ENCODE measurements around the gene BBS10.
"Not testable (repeated sequence)": the region's sequence is repeated elsewhere in the genome, so short reads cannot be mapped to it uniquely, and the experiment has no call there.

BBS10 gene

DNA sequence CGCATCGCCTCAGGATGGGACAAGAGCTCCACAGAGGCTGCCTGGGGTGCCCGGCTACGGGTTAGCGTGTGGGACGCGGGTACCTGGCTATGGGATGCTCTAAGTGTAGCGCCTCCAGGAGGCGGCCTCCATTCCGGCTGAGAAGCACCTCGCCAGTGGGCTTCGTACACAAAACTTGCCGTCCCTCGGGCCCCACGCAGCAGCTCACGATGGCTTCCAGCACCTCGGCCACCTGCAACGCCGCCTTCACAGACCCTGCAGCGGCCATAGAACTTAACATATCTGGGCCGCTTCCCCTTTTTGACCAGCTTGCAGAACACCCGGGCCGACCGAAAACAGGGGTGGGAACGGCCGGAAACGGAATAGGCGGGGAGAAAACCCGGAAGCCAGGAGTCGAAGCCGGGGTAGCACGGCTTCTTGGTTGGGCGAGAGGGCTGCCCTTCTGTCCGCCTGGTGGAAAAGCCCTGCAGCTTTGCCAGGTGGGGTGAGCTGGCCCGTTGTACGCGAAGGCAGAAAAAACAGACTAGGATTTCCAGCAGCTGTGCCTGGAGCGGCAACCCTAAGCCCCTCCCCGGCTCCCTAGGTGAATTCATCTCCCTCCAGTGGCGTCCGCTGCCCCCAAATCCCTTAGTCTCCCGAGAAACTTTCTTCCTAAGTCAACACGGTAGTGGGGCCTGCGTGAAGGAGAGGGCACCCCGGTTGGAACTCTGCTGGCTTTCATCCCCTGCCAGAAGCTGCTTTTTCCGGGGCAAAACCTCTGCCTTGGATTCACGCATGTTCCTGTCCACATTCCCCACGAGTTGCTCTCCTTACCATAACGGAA lies at the start of gene BBS10:
TSS of gene BBS10 (minus strand) at position 337 of the 823 bp plus-strand sequence. CDS start at position 280, 57 bp downstream.
- DNase-seq (ENCODE audit: low read depth) = peak; percentile 31

DNA sequence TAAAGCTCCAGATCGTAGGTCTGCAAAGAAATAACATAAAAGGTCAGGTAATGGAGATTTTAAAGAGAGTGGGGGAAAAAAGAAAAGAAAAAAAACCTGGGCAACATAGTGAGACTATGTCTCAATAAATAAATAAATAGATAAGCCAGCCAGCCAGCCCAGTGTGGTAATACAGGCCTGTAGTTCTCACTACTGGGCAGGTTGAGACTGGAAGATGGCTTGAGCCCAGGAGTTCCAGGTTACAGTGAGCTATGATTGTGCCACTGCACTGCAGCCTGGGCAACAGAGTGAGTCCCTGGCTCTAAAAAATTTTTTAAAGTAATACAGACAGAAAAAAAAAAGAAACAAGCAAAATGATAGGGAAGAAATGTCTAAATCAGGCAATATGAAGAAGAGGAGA lies 43.2 kb upstream of the BBS10 start:
- DNase-seq (ENCODE audit: low read depth) = no peak

DNA sequence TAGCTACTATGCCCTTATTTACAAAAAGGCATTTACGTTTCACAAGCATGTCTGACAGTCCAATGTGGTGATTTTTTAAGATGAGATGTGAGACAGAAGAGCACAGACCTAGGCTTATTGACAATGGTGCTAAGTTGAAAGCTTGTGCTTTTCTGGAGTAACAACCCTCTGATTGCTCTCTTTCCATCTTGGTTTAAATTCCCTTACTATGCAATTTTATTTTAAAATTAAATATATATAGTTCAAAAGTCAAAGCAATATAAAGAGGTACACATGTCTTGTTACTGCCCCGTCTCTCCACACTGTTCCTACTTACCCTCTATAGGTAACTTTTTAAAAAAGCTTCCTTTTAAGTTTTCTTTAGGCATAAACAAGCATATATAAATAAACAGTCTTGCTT lies 39.4 kb upstream of the BBS10 start:
- no peak for DNase-seq (ENCODE audit: low read depth)

DNA sequence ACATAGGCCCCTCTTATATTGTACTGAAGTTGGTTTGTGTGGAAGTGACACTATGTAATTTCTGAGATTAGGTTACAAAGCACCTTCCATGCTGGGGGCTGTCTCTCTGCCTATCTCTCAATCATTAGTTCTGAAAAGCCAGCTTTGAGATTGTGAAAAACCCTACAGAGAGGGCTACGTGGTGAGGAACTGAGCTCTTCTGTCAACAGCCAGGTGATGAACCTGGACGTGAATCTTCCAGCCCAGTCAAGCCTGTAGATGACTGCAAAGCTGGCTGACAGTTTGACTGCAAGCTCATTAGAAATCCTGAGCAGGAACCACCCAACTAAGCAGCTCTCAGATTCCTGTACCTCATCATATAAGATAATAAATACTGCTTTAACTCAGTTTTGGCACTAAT lies 36.3 kb upstream of the BBS10 start:
- no peak for DNase-seq (ENCODE audit: low read depth)

DNA sequence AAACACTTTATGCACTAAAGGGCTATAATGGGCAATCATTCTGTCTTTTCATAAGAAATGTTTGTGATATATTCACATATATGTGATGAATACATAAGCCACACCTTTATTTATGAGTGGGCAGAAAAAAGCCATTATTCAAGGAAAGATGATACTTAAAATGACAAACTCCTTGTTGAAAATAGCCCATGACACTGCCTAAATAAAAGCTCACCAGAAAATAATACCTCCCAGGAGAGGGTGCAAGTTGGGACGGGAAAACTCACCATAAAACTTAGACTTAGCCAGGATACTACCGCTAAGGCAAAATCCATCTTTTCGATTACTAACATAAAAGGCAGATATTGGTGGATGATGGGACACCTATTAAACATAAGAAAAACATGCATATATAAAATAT lies 35.8 kb upstream of the BBS10 start:
- no peak for DNase-seq (ENCODE audit: low read depth)

- DNase-seq (ENCODE audit: low read depth) = no peak
Observed at GRCh38 chr12:76379261-76379660, 31.0 kb upstream of the BBS10 start.

- not testable (repeated sequence) for DNase-seq (ENCODE audit: low read depth)
Observed at GRCh38 chr12:76376876-76377275, 28.7 kb upstream of the BBS10 start.

- DNase-seq (ENCODE audit: low read depth) = no peak
Observed at GRCh38 chr12:76375939-76376338, 27.7 kb upstream of the BBS10 start.

- no peak for DNase-seq (ENCODE audit: low read depth)
Observed at GRCh38 chr12:76375470-76375869, 27.3 kb upstream of the BBS10 start.

- no peak for DNase-seq (ENCODE audit: low read depth)
Observed at GRCh38 chr12:76374386-76375020, 26.3 kb upstream of the BBS10 start.

DNA sequence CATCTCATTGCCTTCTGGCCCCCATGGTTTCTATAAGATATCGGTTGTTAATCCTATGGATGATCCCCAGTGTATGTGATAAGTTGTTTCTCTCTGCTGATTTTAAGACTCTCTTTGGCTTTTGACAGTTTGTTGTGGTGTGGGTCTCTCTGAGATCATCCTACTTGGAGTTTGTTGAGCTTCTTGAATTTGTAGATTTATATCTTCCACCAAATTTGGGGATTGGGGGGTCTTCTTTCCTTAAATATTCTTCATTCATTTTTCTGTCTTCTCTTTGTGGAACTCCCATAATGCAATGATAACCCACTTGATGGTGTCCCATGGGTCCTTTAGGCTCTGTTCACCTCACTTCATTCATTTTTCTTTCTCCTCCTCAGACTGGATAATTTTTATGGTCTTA lies 20.0 kb upstream of the BBS10 start:
- DNase-seq (ENCODE audit: low read depth) = no peak

GRCh38 chr12:76366163-76366562 lies 17.9 kb upstream of the BBS10 start:
- DNase-seq (ENCODE audit: low read depth) = no peak

- DNase-seq (ENCODE audit: low read depth) = not testable (repeated sequence)
Observed at GRCh38 chr12:76364131-76364530, 15.9 kb upstream of the BBS10 start.

GRCh38 chr12:76360316-76360715 lies 12.1 kb upstream of the BBS10 start:
- no peak for DNase-seq (ENCODE audit: low read depth)

- no peak for DNase-seq (ENCODE audit: low read depth)
Observed at GRCh38 chr12:76356071-76356470, 7.9 kb upstream of the BBS10 start.

GRCh38 chr12:76346798-76347420 lies 1.3 kb downstream of the BBS10 start:
- no peak for DNase-seq (ENCODE audit: low read depth)

DNA sequence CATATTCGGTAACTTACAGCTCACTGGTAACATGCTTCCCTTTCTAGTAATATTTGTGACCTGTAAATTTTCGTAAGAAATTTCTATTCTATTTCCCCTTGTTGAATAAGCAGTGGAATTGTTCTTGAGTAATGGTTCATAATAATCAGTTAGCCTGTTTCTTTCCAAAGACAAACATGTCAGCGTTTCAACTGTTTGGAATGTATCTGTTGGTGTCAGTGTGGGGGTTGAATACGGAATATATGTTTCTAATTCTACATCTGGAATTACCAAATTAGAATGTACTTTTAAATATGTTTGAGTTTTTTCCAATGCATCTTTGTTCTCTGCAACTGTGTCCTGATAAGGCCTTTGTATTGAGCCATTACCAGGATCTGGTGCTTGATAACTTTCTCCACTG lies 2.0 kb downstream of the BBS10 start:
- DNase-seq (ENCODE audit: low read depth) = no peak

- no peak for DNase-seq (ENCODE audit: low read depth)
Observed at GRCh38 chr12:76345569-76345968, 2.6 kb downstream of the BBS10 start.

- DNase-seq (ENCODE audit: low read depth) = no peak
Observed at GRCh38 chr12:76341436-76342030, 6.7 kb downstream of the BBS10 start.

DNA sequence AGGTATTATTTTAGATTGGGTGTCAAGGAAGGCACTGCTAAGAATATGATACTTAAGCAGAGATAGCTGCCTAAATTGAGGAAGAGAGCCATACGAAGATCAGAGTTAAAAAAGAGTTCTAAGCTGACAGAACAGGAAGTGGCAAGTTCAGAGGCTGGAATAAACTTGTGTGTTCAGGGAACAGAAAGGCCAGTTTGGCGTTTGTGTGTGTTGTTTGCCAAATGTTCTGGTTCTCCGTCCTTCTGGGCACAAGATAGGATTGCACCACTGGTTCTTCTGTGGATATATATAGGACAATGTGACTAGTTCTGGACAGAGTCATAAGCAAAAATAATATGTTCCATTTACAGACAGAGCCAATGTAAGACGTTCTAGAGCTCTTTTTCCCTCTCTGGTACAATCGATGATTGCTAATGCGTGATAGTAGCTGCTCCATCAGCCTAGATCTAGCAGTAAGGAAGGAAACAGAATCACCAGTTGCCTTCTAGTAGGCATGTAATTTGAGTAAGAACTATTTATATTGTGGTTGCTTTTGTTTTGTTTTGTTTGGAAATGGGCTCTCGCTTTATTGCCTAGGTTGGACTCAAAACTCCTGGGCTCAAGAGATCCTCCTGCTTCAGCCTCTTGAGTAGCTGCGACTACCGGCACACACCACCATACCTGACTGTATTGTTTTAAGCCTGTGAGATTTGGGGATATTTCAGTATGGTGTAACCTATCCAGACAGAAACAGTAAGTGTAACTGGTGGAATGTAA lies 7.4 kb downstream of the BBS10 start:
- no peak for DNase-seq (ENCODE audit: low read depth)

GRCh38 chr12:76337583-76337982 lies 10.6 kb downstream of the BBS10 start:
- no peak for DNase-seq (ENCODE audit: low read depth)

DNA sequence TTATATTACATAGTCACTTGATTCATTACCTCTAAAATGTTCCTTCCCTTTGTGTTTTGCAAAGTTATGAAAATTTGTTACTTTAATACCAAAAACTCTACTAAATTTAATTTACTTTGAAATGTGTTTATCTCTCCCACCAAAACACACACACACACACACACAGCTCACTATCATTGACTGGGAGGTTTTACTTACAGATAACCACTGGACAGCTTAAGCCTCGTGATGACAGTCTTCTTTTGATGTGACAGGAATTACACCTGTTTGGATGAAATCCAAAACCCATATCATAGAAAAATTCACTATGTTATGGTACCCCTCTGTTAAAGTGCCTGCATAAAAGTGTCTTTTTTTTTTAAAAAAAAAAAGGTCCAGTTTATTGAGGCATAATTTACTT lies 15.6 kb downstream of the BBS10 start:
- no peak for DNase-seq (ENCODE audit: low read depth)

All from CMK (cell line).